DND-41 (cell line): ENCODE data around the gene MAP3K9.

Experiments
- CTCF ChIP-seq: IDR thresholded peaks from 2 replicates; pipeline ENCODE4 v1.5.1; 2012; ENCODE audit warnings: borderline replicate concordance, low read length, moderate library complexity, mild to moderate bottlenecking; ENCODE audit not compliant: poor library complexity, severe bottlenecking; ENCODE audit errors: extremely low read depth
- EZH2 ChIP-seq: IDR thresholded peaks from 3 replicates; pipeline ENCODE4 v1.6.1; 2012; ENCODE audit warnings: borderline replicate concordance, low read depth, mild to moderate bottlenecking, moderate library complexity, low read length, inconsistent platforms; ENCODE audit not compliant: severe bottlenecking

GRCh38 chr14:70856851-70857495 is 47.7 kb upstream of the MAP3K9 start:
- no peak for TF ChIP-seq CTCF
- TF ChIP-seq EZH2: no peak
